T-helper 2 cell treated with Interferon-gamma antibody and Interleukin-4, amounts not matched to agents 5 μg/mL and 100 μg/mL, for 36 hours (primary cell): ENCODE results near the gene TADA1.
"Not testable (repeated sequence)": the region's sequence is repeated elsewhere in the genome, so short reads cannot be mapped to it uniquely, and the experiment has no call there.

Source experiments
- DNase-seq: peaks from one replicate; pipeline ENCODE4 v3.0.0; 2021; ENCODE audit warnings: low spot score
- H3K27ac Mint-ChIP-seq: one replicate; pipeline ENCODE4 v1.8.0; 2021; ENCODE audit warnings: mild to moderate bottlenecking, mixed read lengths
- H3K27me3 Mint-ChIP-seq: one replicate; pipeline ENCODE4 v1.8.0; 2021; ENCODE audit warnings: low read depth, mixed read lengths
- H3K36me3 Mint-ChIP-seq: one replicate; pipeline ENCODE4 v1.8.0; 2021; ENCODE audit warnings: low read depth, mixed read lengths
- H3K4me1 Mint-ChIP-seq: one replicate; pipeline ENCODE4 v1.8.0; 2021; ENCODE audit warnings: low read depth, mixed read lengths
- H3K4me3 Mint-ChIP-seq: one replicate; pipeline ENCODE4 v1.8.0; 2022; ENCODE audit warnings: mild to moderate bottlenecking, moderate library complexity, mixed read lengths
- H3K9me3 Mint-ChIP-seq: one replicate; pipeline ENCODE4 v1.8.0; 2021; ENCODE audit warnings: mixed read lengths

Gene TADA1

DNA sequence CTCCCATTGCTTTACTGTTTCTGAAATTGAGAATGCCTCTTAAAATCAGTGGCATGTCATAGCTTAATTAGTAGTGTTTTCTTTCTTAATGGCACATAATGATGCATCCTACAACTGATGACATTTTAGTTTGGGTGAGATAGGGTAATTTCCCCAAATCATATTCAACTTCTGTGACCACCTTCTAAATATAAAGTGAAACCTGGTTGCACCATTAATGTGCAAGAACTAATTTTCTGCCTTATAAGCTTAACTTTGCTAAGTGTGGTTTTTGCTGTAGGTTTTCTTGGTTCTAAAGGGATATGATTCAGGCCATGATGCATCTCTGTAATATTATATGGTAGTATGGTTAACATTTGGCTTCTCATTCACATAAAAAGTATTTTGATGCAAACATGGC, 27.9 kb downstream of the TADA1 start:
- Mint-ChIP-seq H3K27me3 (no peaks in the 10 kb centered on the region), H3K4me3 (no peak overlapping the region), H3K27ac (no peak overlapping the region), H3K36me3 (peaks cover 72% of the 10 kb centered on the region), H3K4me1 (peaks cover 27% of the 10 kb centered on the region), H3K9me3 (no peaks in the 10 kb centered on the region)
- no peak for DNase-seq

DNA sequence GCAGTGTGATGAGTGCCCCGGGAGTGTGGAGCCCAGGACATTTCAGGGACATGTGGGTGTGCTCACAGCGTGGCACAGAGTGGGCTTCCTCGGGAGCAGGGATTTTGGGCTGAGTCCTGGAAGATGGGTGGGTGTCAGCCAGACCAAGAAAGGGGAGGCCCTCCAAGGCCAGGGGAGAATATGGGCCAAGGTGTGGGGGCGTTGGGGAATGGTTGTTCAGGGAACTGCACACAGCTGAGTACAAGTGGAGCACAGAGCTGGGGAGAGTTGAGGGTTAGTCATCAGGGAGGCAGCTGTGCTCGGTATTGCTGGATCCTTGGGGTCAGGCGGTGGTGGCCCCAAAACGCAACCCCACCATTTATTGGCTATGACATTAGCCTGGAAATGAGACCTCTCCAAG, 31.3 kb downstream of the TADA1 start:
- peaks cover 66% of the 10 kb centered on the region for H3K36me3 Mint-ChIP-seq
- peaks cover 30% of the 10 kb centered on the region for H3K4me1 Mint-ChIP-seq
- H3K4me3 Mint-ChIP-seq, result no peak overlapping the region

DNA sequence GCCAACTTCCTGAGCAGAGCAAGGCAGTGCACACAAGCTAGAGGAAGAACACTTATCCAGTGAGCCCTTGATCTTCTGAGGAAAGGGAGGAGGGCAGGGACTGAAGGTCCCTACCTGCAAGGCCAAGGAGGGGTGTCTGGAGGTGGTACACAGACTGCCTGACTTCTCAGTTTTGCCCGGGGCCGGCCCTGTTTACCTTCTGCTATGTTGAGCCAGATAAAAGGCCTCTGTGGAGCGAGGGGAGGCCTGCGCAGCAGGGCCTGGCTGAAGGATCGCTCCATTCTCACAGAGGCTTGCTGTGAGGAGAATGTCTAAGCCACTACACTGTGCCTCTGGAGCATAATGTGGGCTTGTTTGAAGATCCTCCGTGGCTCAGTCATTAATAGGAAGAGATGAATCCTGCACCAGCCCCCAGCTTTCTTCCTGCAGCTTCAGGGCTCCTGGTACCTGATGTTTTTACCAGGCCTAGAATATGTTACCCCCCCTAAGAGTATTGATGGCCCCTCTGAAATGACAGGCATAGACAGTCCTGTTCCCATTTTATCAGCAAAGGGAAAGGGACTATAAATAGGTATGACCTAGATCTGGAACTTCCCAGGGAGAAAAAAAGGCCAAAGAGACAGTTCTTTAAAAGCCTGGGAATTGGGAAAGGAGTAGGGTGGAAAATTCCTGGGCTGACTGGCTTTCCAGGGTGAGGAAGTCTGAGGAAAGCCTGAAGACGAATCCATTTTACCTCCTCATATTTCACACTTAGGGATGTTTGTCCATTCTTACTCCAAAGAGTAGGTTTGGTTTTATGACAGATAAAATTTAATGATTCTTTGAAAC, 32.1 kb downstream of the TADA1 start:
- Mint-ChIP-seq H3K4me3 (no peak overlapping the region), H3K36me3 (peaks cover 59% of the 10 kb centered on the region), H3K27me3 (no peaks in the 10 kb centered on the region), H3K4me1 (peaks cover 30% of the 10 kb centered on the region), H3K27ac (no peak overlapping the region), H3K9me3 (no peaks in the 10 kb centered on the region)
- no peak for DNase-seq

More for the DNA sequence above, 31.3 kb downstream of the TADA1 start:
- no peaks in the 10 kb centered on the region for H3K27me3 Mint-ChIP-seq
- no peaks in the 10 kb centered on the region for H3K9me3 Mint-ChIP-seq
- no peak for DNase-seq
- H3K27ac Mint-ChIP-seq, result peak overlapping the region; percentile 26

DNA sequence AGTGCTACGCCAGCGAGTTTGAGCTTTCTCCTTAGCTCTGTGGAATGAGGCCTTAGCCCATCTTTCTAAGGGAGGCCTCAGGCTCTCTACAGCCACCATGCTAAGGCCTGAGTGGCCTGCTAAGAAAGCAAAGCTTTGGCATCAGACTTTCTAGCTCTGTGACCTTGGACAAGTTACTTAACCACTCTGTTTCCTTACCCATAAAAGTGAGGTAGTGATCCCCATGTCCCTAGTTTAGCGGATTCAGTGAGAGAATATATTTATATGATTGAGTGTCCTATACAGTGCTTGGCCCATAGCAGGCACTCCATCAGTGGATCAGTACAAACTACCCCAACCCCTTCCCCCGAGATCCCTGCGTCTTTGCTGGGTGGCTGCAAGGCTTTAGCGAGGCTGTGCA, 32.7 kb downstream of the TADA1 start:
- Mint-ChIP-seq H3K27ac (no peak overlapping the region), H3K4me1 (peaks cover 33% of the 10 kb centered on the region), H3K4me3 (no peak overlapping the region), H3K27me3 (no peaks in the 10 kb centered on the region), H3K9me3 (no peaks in the 10 kb centered on the region), H3K36me3 (peaks cover 53% of the 10 kb centered on the region)
- DNase-seq, result no peak

DNA sequence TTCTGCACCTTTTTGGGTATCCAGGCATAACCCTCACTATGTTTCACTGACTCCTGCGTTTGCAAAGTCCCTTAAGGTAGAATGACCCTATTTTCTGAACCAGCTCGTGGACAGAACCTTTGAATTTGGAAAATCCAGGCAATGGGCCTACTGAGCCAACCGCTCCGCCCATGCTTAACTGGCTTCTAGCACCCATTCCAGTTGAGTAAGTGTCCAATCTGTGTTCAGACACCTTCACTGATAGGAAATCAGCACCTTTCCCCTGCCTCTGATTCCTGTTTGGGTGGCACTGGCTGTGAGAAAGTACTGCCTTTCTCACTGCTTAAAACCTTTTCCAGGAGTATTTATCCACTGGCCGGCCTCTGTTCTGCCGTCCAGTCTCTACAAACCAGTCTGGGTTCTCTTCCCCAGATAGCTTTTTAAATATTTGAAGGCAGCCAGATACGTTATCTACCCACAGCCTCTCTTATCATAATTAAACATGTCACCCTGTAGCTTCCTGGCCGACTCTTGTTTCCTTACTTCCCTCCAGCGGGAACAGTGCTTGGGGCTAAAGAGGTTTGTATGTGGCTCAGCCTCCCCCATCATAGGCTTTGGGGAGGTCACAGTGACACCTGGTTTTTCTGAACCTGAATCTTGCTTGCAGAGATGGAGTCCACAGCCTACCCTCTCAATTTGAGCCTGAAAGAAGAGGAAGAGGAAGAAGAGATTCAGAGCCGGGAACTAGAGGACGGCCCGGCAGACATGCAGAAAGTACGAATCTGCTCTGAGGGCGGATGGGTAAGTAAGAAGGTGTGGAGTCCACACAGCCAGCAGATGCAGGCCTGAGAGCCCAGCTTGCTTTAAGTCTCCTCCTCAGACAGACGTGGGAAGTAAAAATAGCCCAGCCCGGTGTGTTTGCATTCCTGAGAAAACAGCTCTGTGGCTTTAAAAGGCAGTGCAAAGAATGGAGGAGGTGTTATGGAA, 35.5 kb downstream of the TADA1 start:
- no peaks in the 10 kb centered on the region for H3K9me3 Mint-ChIP-seq
- peaks cover 37% of the 10 kb centered on the region for H3K36me3 Mint-ChIP-seq
- no peaks in the 10 kb centered on the region for H3K27me3 Mint-ChIP-seq
- peak overlapping the region; percentile 69 for H3K27ac Mint-ChIP-seq
- no peak for DNase-seq
- H3K4me1 Mint-ChIP-seq, result peaks cover 30% of the 10 kb centered on the region
- peak overlapping the region; percentile 85 for H3K4me3 Mint-ChIP-seq

DNA sequence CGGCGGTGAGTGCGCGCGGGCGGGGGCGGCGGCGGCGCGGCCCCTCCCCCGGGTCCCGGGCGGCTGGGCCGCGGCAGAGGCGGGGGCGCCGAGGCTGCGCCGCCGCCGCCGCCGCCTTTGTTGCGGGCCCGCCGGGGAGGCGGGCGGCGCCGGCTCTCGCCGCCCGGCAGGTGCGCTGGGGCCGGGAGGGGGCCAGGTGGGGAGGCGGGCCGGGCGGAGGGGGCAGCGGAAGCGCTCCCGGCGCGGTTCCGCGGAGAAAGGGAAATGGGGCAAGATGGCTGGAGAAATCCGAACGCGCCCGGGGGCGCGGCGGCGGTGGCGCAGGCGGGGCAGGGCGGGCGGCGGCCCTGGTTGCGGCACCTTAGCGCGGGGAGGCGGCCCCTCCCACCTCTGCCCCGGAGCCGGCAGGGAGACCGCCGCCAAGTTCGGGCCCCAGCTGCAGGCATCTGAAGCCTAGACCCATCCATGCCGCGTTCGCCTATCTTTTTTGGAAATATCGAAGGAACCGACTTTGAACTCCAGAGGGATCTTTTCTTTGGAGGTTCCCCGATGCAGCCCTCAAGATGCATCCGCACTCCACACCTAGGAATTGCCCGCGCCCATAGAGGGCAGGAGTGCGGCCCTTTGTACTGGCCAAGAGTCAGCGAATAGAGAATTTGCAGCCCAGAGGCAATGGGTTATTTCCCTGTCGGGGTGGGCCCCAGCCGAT, 36.3 kb downstream of the TADA1 start:
- Mint-ChIP-seq H3K9me3 (no peaks in the 10 kb centered on the region), H3K27ac (peak overlapping the region; percentile 69), H3K36me3 (peaks cover 34% of the 10 kb centered on the region), H3K4me1 (peaks cover 29% of the 10 kb centered on the region), H3K4me3 (peak overlapping the region; percentile 85), H3K27me3 (no peaks in the 10 kb centered on the region)
- DNase-seq, result peak; percentile 37

DNA sequence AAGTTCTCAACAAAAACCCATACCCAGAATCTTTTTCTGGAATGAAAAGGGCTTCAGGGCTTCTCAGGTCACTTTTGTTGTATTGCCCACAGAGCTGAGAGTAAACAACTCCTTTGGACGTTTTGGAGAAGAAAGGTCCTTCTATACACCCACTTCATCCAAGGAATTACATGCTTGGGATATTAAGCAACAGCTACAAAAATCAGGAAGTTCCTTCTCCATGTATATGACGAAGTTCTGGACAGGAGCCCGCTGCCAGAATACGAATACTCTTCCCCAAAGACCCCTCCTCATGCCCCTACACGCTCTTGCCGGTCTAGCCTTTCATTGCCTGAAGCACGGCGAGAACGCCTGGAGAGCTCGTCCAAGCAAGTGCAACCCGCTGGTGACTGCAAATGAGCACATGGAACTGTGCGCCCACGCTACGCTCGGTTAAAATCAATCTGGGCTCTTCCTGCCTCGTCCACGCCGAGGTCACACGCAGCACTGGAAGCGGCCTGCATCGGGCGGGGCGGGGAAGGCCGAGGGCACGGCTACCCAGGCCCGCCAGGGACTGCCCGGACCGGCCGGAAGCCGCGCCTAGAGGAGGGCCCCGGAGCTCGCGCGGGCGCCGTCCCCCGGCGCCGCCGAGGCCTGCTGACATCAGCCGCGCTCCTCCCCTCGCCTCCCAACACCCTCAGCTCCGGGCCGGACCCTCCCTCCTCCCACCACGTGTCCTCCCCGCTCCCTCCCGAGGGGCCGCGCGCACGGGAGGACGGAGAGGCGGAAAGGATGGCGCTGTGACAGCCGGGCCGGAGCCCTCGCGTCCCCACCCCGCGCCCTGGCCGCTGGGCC, 37.1 kb downstream of the TADA1 start, which contains the start of gene POGK:
Gene POGK, plus strand, starts transcription at position 710 of the 834 bp plus-strand sequence. CDS start 1,482 bp downstream, outside the sequence.
- Mint-ChIP-seq H3K27me3 (peaks cover 4% of the 10 kb centered on the region), H3K4me3 (peak within 1 kb of the TSS; percentile 88), H3K27ac (peak within 1 kb of the TSS; percentile 90), H3K36me3 (peaks cover 27% of the 10 kb centered on the region), H3K9me3 (no peaks in the 10 kb centered on the region), H3K4me1 (peaks cover 22% of the 10 kb centered on the region)
- DNase-seq, result peak; percentile 91

DNA sequence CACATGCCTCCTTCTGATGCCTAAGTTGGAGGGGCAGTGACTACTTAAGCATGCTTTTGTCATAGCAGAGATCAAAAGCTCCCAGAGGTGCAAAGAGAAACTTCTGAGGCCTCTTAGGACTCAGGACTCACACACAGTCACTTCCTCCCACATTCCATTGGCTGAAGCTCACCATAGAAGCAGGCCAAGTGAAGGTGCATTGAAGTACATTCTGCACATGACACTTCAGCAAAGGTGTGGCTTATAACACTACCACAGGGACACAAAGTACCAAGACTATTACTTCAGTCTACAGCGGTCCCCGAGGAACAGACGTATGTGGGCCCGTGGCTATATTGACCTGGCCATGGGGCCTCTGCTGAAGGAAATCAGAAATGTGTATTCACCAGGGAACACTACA, 39.3 kb downstream of the TADA1 start:
- peaks cover 7% of the 10 kb centered on the region for H3K27me3 Mint-ChIP-seq
- DNase-seq, result no peak
- H3K27ac Mint-ChIP-seq, result no peak overlapping the region
- H3K4me3 Mint-ChIP-seq, result no peak overlapping the region
- peaks cover 19% of the 10 kb centered on the region for H3K4me1 Mint-ChIP-seq
- H3K36me3 Mint-ChIP-seq, result peaks cover 11% of the 10 kb centered on the region
- H3K9me3 Mint-ChIP-seq, result peaks cover 4% of the 10 kb centered on the region

- H3K4me3 Mint-ChIP-seq, H3K4me1 Mint-ChIP-seq, H3K36me3 Mint-ChIP-seq, H3K27ac Mint-ChIP-seq, DNase-seq: not testable (repeated sequence)
- Mint-ChIP-seq H3K27me3 (peaks cover 11% of the 10 kb centered on the region), H3K9me3 (peaks cover 21% of the 10 kb centered on the region)
Observed at GRCh38 chr1:166829762-166830161, 46.3 kb downstream of the TADA1 start.

- H3K4me1 Mint-ChIP-seq, result no peaks in the 10 kb centered on the region
- H3K27ac Mint-ChIP-seq, result no peak overlapping the region
- no peak overlapping the region for H3K4me3 Mint-ChIP-seq
- DNase-seq, result no peak
- peaks cover 7% of the 10 kb centered on the region for H3K27me3 Mint-ChIP-seq
- peaks cover 21% of the 10 kb centered on the region for H3K9me3 Mint-ChIP-seq
- H3K36me3 Mint-ChIP-seq, result no peaks in the 10 kb centered on the region
Observed at GRCh38 chr1:166827426-166827825, 48.6 kb downstream of the TADA1 start.

GRCh38 chr1:166822385-166822784, 53.7 kb downstream of the TADA1 start:
- Mint-ChIP-seq H3K36me3 (no peaks in the 10 kb centered on the region), H3K4me1 (no peaks in the 10 kb centered on the region), H3K27me3 (peaks cover 5% of the 10 kb centered on the region), H3K4me3 (no peak overlapping the region), H3K9me3 (no peaks in the 10 kb centered on the region), H3K27ac (no peak overlapping the region)
- DNase-seq, result no peak

GRCh38 chr1:166819974-166820373, 56.1 kb downstream of the TADA1 start:
- H3K27ac Mint-ChIP-seq, result no peak overlapping the region
- peaks cover 5% of the 10 kb centered on the region for H3K27me3 Mint-ChIP-seq
- H3K4me1 Mint-ChIP-seq, result no peaks in the 10 kb centered on the region
- no peak overlapping the region for H3K4me3 Mint-ChIP-seq
- H3K36me3 Mint-ChIP-seq, result no peaks in the 10 kb centered on the region
- H3K9me3 Mint-ChIP-seq, result no peaks in the 10 kb centered on the region
- no peak for DNase-seq

DNA sequence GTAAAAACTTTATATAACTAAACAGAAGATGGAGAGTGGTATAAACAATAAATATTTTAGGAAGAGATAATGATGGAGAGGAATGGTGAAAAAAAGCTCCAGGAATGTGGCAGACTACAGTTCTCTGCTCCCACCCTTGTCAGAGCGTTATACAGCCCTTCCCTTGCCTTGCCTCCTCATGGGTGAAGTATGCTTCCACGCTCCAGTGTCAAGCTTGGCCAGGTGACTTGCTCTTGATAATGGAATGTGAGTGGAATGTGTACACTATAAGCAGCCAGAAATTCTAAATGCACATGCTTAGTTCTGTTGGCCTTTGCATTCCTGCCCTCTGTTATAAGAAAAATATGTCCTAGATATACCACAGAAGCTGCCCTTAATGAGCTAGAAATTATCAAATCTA, 61.5 kb downstream of the TADA1 start:
- Mint-ChIP-seq H3K36me3 (no peaks in the 10 kb centered on the region), H3K4me1 (no peaks in the 10 kb centered on the region), H3K4me3 (no peak overlapping the region), H3K27ac (no peak overlapping the region), H3K27me3 (peaks cover 13% of the 10 kb centered on the region), H3K9me3 (no peaks in the 10 kb centered on the region)
- DNase-seq, result no peak
